HEK293T (cell line): Measurements from ENCODE around the gene ALDH3A1.

Experiments used
- ARNT ChIP-seq: fragments of 450-650 bp; IDR thresholded peaks from 2 replicates; pipeline ENCODE4 v1.6.1; 2017; ENCODE audit warnings: mild to moderate bottlenecking
- BHLHE40 ChIP-seq: fragments of 450-650 bp; IDR thresholded peaks from 2 replicates; pipeline ENCODE4 v1.6.1; 2016; ENCODE audit warnings: mild to moderate bottlenecking, moderate library complexity, borderline replicate concordance
- ELF4 ChIP-seq: fragments of 450-650 bp; IDR thresholded peaks from 2 replicates; pipeline ENCODE4 v1.6.1; 2017; ENCODE audit warnings: antibody characterized with exemption
- FOXA1 ChIP-seq: fragments of 450-650 bp; IDR thresholded peaks from 2 replicates; pipeline ENCODE4 v1.6.1; 2016; ENCODE audit warnings: mild to moderate bottlenecking
- FOXK2 ChIP-seq: fragments of 450-650 bp; IDR thresholded peaks from 2 replicates; pipeline ENCODE4 v1.6.1; 2016; ENCODE audit warnings: mild to moderate bottlenecking
- FOXM1 ChIP-seq: fragments of 450-650 bp; IDR thresholded peaks from 2 replicates; pipeline ENCODE4 v1.6.1; 2017; ENCODE audit warnings: mild to moderate bottlenecking, borderline replicate concordance
- HDGF ChIP-seq: fragments of 450-650 bp; IDR thresholded peaks from 2 replicates; pipeline ENCODE4 v1.6.1; 2017; ENCODE audit warnings: antibody characterized with exemption, borderline replicate concordance
- L3MBTL2 ChIP-seq: fragments of 450-650 bp; conservative IDR thresholded peaks from 2 replicates; pipeline ENCODE4 v1.6.1; 2016; ENCODE audit warnings: mild to moderate bottlenecking
- LEF1 ChIP-seq: fragments of 450-650 bp; IDR thresholded peaks from 2 replicates; pipeline ENCODE4 v1.6.1; 2017; ENCODE audit warnings: mild to moderate bottlenecking, borderline replicate concordance
- PKNOX1 ChIP-seq: fragments of 450-650 bp; IDR thresholded peaks from 2 replicates; pipeline ENCODE4 v1.6.1; 2016
- SP1 ChIP-seq: fragments of 450-650 bp; IDR thresholded peaks from 2 replicates; pipeline ENCODE4 v1.6.1; 2017
- SUZ12 ChIP-seq: fragments of 450-650 bp; IDR thresholded peaks from 2 replicates; pipeline ENCODE4 v1.6.1; 2016; ENCODE audit warnings: mild to moderate bottlenecking
- TARDBP ChIP-seq: fragments of 450-650 bp; IDR thresholded peaks from 2 replicates; pipeline ENCODE4 v1.6.1; 2016
- ZNF384 ChIP-seq: fragments of 450-650 bp; IDR thresholded peaks from 2 replicates; pipeline ENCODE4 v1.6.1; 2016

- no peak for TF ChIP-seq ARNT
- no peak for TF ChIP-seq FOXK2
- TF ChIP-seq BHLHE40 = no peak
- no peak for TF ChIP-seq PKNOX1
- TF ChIP-seq FOXM1 = no peak
- no peak for TF ChIP-seq ZNF384
- no peak for TF ChIP-seq TARDBP
- no peak for TF ChIP-seq SP1
- TF ChIP-seq LEF1 = no peak
- TF ChIP-seq ELF4 = no peak
- no peak for TF ChIP-seq HDGF
- no peak for TF ChIP-seq SUZ12
- TF ChIP-seq L3MBTL2 = no peak
- no peak for TF ChIP-seq FOXA1
These were observed at the start of gene ALDH3A1 for GRCh38 chr17:19747829-19748806.
